ENCODE results near the gene MYO7A. TPM values are rescaled to one million over a fixed set of nuclear protein-coding genes. Genes with fewer than 3 reads are reported as not detected.

MYO7A gene
- total and polyA plus RNA-seq, 2 of the 4 experiments (the other 2 are of a cell fraction) = 0.02 TPM; not detected in 1

DNA sequence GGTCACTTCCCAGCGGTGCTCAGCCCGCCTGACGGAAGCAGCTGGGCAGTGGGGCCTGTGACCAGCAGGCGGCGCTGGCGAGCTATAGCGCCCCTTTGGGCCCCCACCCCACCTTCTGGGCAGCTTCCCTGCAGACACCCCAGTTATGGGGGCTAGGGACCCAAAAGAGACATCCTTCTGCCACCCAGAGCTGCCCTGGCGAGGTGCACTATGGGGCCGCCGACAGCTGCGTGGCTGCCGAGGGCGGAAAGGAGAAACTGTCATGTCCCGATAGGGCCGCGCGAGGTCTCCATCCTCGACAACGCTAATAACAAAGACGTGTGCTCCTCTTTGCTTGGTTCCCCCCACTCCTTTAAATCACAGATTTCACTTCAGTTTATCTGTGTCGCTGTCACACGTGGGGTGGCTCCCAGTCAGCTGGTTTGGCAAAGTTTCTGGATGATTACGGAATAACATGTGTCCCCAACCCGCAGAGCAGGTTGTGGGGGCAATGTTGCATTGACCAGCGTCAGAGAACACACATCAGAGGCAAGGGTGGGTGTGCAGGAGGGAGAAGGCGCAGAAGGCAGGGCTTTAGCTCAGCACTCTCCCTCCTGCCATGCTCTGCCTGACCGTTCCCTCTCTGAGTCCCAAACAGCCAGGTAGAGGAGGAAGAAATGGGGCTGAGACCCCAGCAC lies 673 bp upstream of the MYO7A start:
- Histone ChIP-seq H3K9ac (ENCODE audit: low read depth, low read length) (no peak overlapping the region), H3K18ac (ENCODE audit: low read depth, low read length) (no peak overlapping the region), H3K23ac (ENCODE audit: low read depth, low read length) (no peak overlapping the region), H2AFZ (replicated peaks; ENCODE audit: low read length, poor library complexity) (peak overlapping the region; percentile 93), H4K5ac (ENCODE audit: low read depth, low read length) (no peak overlapping the region), H3K9me1 (ENCODE audit: insufficient read depth, low read length) (no peaks in the 10 kb centered on the region), H3K4me2 (ENCODE audit: low read depth, low read length) (peak overlapping the region; percentile 83), H2AK5ac (ENCODE audit: low read depth, low read length) (no peak overlapping the region), H2BK120ac (ENCODE audit: low read depth, low read length) (no peak overlapping the region), H2BK20ac (ENCODE audit: low read depth, low read length) (no peak overlapping the region), H3K56ac (ENCODE audit: extremely low read depth, insufficient read depth, low read length) (no peak overlapping the region), H3K4me1 (ENCODE audit: control insufficient read depth, insufficient read depth, low read length) (peaks cover 10% of the 10 kb centered on the region; the same call in 1 of the 2 replicates), H3K79me1 (ENCODE audit: low read depth in 1 of 2, low read length in 2 of 2) (no peaks in the 10 kb centered on the region), H3K27me3 (ENCODE audit: control insufficient read depth, insufficient read depth, low read length) (no peaks in the 10 kb centered on the region), H3K27ac (ENCODE audit: insufficient read depth, low read length) (no peak overlapping the region), H4K8ac (ENCODE audit: low read depth in 2 of 2, low read length in 2 of 2) (peak overlapping the region in 1 of 2 experiments; percentile 42; a peak in 1 of 4 replicates), H3K4me3 (ENCODE audit: insufficient read depth, low read depth, low read length) (peak overlapping the region; percentile 33), H3K4ac (ENCODE audit: low read depth, low read length) (no peak overlapping the region), H3K36me3 (ENCODE audit: control insufficient read depth, insufficient read depth, low read length) (peaks cover 7% of the 10 kb centered on the region; the same call in 1 of the 2 replicates), H3K14ac (replicated peaks; ENCODE audit: low read depth, low read length) (no peak overlapping the region), H2BK5ac (ENCODE audit: low read depth, low read length, poor library complexity, severe bottlenecking) (no peak overlapping the region), H2BK15ac (ENCODE audit: low read depth, low read length) (no peak overlapping the region), H4K20me1 (ENCODE audit: insufficient read depth, low read length) (no peaks in the 10 kb centered on the region), H3K9me3 (ENCODE audit: control insufficient read depth, insufficient read depth, low read length) (no peaks in the 10 kb centered on the region), H2AK9ac (replicated peaks; ENCODE audit: low read depth, low read length, poor library complexity) (peak overlapping the region; percentile 86), H4K91ac (ENCODE audit: insufficient read depth, low read depth, low read length) (no peak overlapping the region)
- peak; percentile 77 for ATAC-seq (ENCODE audit: low read depth)
- CTCF ChIA-PET = interaction anchor here (0.7 to 2.6 kb wide), 23 partner anchors 8 to 977 kb away, joined by 3 to 21 read pairs (median 4); no protein-coding TSS in a partner anchor
- dilution Hi-C loops (cut with HindIII; ENCODE audit: low sequenced_read_pairs, unreplicated experiment) = no loop called here
- 4% methylated on average over 14 of the region's 27 CpGs; no CpG with 5 or more reads in 1 of the 2 experiments for WGBS, 2 experiments (ENCODE audit: extremely low coverage in 2 of 2, insufficient read length in 1 of 2)
- TF ChIP-seq RAD21 (IDR thresholded peaks at IDR 0.05; ENCODE audit: low read length) = peak; percentile 71
- TF ChIP-seq, protein P1, sequence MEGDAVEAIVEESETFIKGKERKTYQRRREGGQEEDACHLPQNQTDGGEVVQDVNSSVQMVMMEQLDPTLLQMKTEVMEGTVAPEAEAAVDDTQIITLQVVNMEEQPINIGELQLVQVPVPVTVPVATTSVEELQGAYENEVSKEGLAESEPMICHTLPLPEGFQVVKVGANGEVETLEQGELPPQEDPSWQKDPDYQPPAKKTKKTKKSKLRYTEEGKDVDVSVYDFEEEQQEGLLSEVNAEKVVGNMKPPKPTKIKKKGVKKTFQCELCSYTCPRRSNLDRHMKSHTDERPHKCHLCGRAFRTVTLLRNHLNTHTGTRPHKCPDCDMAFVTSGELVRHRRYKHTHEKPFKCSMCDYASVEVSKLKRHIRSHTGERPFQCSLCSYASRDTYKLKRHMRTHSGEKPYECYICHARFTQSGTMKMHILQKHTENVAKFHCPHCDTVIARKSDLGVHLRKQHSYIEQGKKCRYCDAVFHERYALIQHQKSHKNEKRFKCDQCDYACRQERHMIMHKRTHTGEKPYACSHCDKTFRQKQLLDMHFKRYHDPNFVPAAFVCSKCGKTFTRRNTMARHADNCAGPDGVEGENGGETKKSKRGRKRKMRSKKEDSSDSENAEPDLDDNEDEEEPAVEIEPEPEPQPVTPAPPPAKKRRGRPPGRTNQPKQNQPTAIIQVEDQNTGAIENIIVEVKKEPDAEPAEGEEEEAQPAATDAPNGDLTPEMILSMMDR (conservative IDR thresholded peaks at IDR 0.05; ENCODE audit: low read depth, low read length) = peak; percentile 87
- no peak for TF ChIP-seq RFX5 (IDR thresholded peaks at IDR 0.05; ENCODE audit: low read depth, low read length)
- 0 out of 2 replicates have a peak, but pooled peaks have one; percentile 39 for TF ChIP-seq MXI1 (IDR thresholded peaks at IDR 0.05; ENCODE audit: borderline replicate concordance, low read depth, low read length)
- peak; percentile 87; the same call in 1 of the 2 replicates for TF ChIP-seq MAZ (IDR thresholded peaks at IDR 0.05; ENCODE audit: borderline replicate concordance, low read depth, low read length)
- peak; percentile 76 for TF ChIP-seq SMC3 (IDR thresholded peaks at IDR 0.05; ENCODE audit: low read depth, low read length)
- in situ Hi-C loops (cut with MboI; ENCODE audit: low sequenced_read_pairs) = loop anchor here (5.0 to 10.0 kb wide), 2 partner anchors 57 to 420 kb away; no protein-coding TSS in a partner anchor
- BruUV-seq (replicated peaks) = no TSS peak
- intact Hi-C loops (cut with micrococcal nuclease) = loop anchor here (1.0 kb wide), 3 partner anchors 61 to 492 kb away; no protein-coding TSS in a partner anchor
- POLR2A ChIA-PET (ENCODE audit: unreplicated experiment) = no interaction called here
- peak; percentile 39 for DNase-seq
